ENCODE results near the gene PORCN. TPM values are rescaled to one million over a fixed set of nuclear protein-coding genes. Genes with fewer than 3 reads are reported as not detected.

The PORCN gene
- total RNA-seq, 1 donor from 2014 or later: 30.3 TPM

DNA sequence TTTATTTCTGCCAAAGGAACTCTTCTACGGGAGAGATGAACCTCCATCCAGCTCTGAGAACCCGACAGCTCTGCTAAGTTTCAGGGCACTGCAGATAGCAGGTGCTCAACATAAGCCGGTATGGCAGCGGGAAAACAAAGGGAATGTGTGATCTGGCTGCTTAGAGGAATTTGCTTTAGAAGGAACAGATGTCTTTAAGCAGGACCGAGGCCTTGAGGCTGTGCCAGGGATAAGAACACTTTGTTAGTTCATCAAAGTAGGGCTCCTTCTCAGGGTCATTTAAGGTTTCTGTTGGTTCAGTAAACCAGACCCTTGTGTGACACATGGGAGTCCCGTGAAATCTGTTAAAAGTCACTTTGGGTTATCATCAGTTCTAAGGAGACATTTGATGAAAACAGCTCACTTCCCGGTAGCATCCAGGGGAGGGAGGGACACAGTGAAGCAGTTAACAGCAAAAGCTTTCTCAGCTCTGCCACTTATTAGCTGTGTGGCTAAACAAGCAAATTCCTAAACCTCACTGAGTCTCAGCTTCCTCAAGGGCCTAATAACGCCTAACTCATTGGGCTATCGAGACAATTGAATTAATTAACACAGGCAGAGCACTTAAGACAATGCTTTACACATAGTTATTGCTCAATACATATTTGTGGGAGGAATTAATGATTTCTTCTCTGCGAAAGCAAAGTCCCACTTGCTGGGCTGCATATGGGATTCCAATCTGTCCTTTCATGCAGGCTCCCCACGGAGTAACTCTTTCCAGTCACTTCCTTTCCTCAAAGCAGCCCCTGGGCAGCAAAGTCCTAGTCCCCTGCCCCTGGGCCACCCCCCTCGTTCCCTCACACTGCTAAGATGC is 35.7 kb upstream of the PORCN start:
- H3K27ac ChIP-seq (ENCODE audit: low read depth, low read length): peak overlapping the region; percentile 33
- DNase-seq (ENCODE audit: low read depth) (no peak), FAIRE-seq (peak; percentile 60)
- peaks cover 15% of the 10 kb centered on the region for H4K20me1 ChIP-seq (ENCODE audit: insufficient read depth, low read length)
- peaks cover 17% of the 10 kb centered on the region for H3K4me1 Mint-ChIP-seq (ENCODE audit: low read depth, unreplicated experiment)
- no peaks in the 10 kb centered on the region for H3K36me3 Mint-ChIP-seq (ENCODE audit: low read depth, unreplicated experiment)
- peak overlapping the region; percentile 15 for H3K4me2 ChIP-seq (ENCODE audit: low read length)
- H3K9me3 Mint-ChIP-seq (ENCODE audit: unreplicated experiment): peaks cover 2% of the 10 kb centered on the region
- peak overlapping the region; percentile 83 for H3K27ac Mint-ChIP-seq (ENCODE audit: unreplicated experiment)
- TF ChIP-seq EZH2 (IDR thresholded peaks at IDR 0.05; ENCODE audit: insufficient read depth, low read length): no peak
- TF ChIP-seq, protein P1, sequence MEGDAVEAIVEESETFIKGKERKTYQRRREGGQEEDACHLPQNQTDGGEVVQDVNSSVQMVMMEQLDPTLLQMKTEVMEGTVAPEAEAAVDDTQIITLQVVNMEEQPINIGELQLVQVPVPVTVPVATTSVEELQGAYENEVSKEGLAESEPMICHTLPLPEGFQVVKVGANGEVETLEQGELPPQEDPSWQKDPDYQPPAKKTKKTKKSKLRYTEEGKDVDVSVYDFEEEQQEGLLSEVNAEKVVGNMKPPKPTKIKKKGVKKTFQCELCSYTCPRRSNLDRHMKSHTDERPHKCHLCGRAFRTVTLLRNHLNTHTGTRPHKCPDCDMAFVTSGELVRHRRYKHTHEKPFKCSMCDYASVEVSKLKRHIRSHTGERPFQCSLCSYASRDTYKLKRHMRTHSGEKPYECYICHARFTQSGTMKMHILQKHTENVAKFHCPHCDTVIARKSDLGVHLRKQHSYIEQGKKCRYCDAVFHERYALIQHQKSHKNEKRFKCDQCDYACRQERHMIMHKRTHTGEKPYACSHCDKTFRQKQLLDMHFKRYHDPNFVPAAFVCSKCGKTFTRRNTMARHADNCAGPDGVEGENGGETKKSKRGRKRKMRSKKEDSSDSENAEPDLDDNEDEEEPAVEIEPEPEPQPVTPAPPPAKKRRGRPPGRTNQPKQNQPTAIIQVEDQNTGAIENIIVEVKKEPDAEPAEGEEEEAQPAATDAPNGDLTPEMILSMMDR (IDR thresholded peaks at IDR 0.05; ENCODE audit: insufficient read depth, low read depth, low read length): no peak
- peak overlapping the region; percentile 23 for H3K9ac ChIP-seq (ENCODE audit: low read length)
- H3K79me2 ChIP-seq (ENCODE audit: insufficient read depth, low read length): peaks cover 35% of the 10 kb centered on the region
- H3K36me3 ChIP-seq (ENCODE audit: insufficient read depth, low read length): no peaks in the 10 kb centered on the region
- no peak overlapping the region for H3K4me3 Mint-ChIP-seq (ENCODE audit: unreplicated experiment)
- H3K27me3 Mint-ChIP-seq (ENCODE audit: low read depth, unreplicated experiment): no peaks in the 10 kb centered on the region
- H2AFZ ChIP-seq (ENCODE audit: low read depth, low read length): no peak overlapping the region
- no peak overlapping the region for H3K4me3 ChIP-seq (ENCODE audit: insufficient read depth, low read depth, low read length)
- no peaks in the 10 kb centered on the region for H3K27me3 ChIP-seq (ENCODE audit: insufficient read depth, low read length)
- H3K9me3 ChIP-seq (ENCODE audit: insufficient read depth, low read depth, low read length): no peaks in the 10 kb centered on the region
- peaks cover 10% of the 10 kb centered on the region for H3K4me1 ChIP-seq (ENCODE audit: insufficient read depth, low read length)

DNA sequence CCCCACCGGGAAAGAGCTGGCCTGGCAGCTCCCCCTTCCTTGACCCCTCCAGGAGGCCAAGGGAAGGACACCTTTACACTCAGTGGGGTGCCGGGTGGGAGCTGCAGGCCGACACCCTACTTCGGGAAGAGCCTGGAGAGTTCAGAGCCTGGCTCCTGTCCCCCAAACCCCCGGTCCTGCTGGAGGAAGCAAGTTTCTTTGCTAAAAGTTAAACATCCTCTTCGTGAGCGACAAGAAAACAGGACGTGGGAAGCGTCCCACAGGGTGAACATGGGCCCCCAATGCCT is 35.1 kb upstream of the PORCN start:
- peaks cover 40% of the 10 kb centered on the region for H3K79me2 ChIP-seq (ENCODE audit: insufficient read depth, low read length)
- Mint-ChIP-seq H3K27me3 (ENCODE audit: low read depth, unreplicated experiment) (no peaks in the 10 kb centered on the region), H3K9me3 (ENCODE audit: unreplicated experiment) (peaks cover 2% of the 10 kb centered on the region), H3K27ac (ENCODE audit: unreplicated experiment) (peak overlapping the region; percentile 83), H3K36me3 (ENCODE audit: low read depth, unreplicated experiment) (no peaks in the 10 kb centered on the region), H3K4me3 (ENCODE audit: unreplicated experiment) (no peak overlapping the region), H3K4me1 (ENCODE audit: low read depth, unreplicated experiment) (peaks cover 17% of the 10 kb centered on the region)
- H3K4me3 ChIP-seq (ENCODE audit: insufficient read depth, low read depth, low read length): no peak overlapping the region
- no peaks in the 10 kb centered on the region for H3K9me3 ChIP-seq (ENCODE audit: insufficient read depth, low read depth, low read length)
- no peaks in the 10 kb centered on the region for H3K27me3 ChIP-seq (ENCODE audit: insufficient read depth, low read length)
- H3K27ac ChIP-seq (ENCODE audit: low read depth, low read length): peak overlapping the region; percentile 33
- H2AFZ ChIP-seq (ENCODE audit: low read depth, low read length): peak overlapping the region; percentile 41
- H3K9ac ChIP-seq (ENCODE audit: low read length): peak overlapping the region; percentile 23
- TF ChIP-seq EZH2 (IDR thresholded peaks at IDR 0.05; ENCODE audit: insufficient read depth, low read length): no peak
- TF ChIP-seq, protein P1 (IDR thresholded peaks at IDR 0.05; ENCODE audit: insufficient read depth, low read depth, low read length): no peak
- peaks cover 21% of the 10 kb centered on the region for H4K20me1 ChIP-seq (ENCODE audit: insufficient read depth, low read length)
- FAIRE-seq (no peak), DNase-seq (ENCODE audit: low read depth) (no peak)
- H3K36me3 ChIP-seq (ENCODE audit: insufficient read depth, low read length): no peaks in the 10 kb centered on the region
- peaks cover 10% of the 10 kb centered on the region for H3K4me1 ChIP-seq (ENCODE audit: insufficient read depth, low read length)
- no peak overlapping the region for H3K4me2 ChIP-seq (ENCODE audit: low read length)

DNA sequence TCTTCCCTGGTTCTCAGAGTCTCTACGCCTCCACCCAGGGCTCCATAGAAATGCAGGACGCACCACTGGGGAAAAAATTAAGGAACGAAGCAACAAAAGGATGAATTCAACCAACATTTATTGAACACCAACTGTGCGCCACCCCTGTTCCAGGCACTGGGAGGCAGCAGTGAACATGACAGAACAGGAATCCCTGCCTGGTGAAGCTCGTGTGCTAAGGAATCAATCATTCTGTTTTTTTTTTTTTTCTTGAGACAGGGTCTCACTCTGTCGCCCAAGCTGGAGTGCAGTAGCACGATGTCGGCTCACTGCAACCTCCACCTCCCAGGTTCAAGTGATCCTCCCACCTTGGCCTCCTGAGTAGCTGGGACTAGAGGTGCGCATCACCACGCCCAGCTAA is 34.7 kb upstream of the PORCN start:
- Histone ChIP-seq H3K27ac (ENCODE audit: low read depth, low read length) (peak overlapping the region; percentile 33), H3K27me3 (ENCODE audit: insufficient read depth, low read length) (no peaks in the 10 kb centered on the region), H3K9ac (ENCODE audit: low read length) (peak overlapping the region; percentile 23), H3K79me2 (ENCODE audit: insufficient read depth, low read length) (peaks cover 45% of the 10 kb centered on the region), H4K20me1 (ENCODE audit: insufficient read depth, low read length) (peaks cover 21% of the 10 kb centered on the region), H2AFZ (ENCODE audit: low read depth, low read length) (peak overlapping the region; percentile 41), H3K4me2 (ENCODE audit: low read length) (no peak overlapping the region), H3K36me3 (ENCODE audit: insufficient read depth, low read length) (peaks cover under 1% of the 10 kb centered on the region), H3K4me3 (ENCODE audit: insufficient read depth, low read depth, low read length) (no peak overlapping the region), H3K4me1 (ENCODE audit: insufficient read depth, low read length) (peaks cover 10% of the 10 kb centered on the region), H3K9me3 (ENCODE audit: insufficient read depth, low read depth, low read length) (no peaks in the 10 kb centered on the region)
- peaks cover 2% of the 10 kb centered on the region for H3K9me3 Mint-ChIP-seq (ENCODE audit: unreplicated experiment)
- H3K36me3 Mint-ChIP-seq (ENCODE audit: low read depth, unreplicated experiment): no peaks in the 10 kb centered on the region
- H3K4me1 Mint-ChIP-seq (ENCODE audit: low read depth, unreplicated experiment): peaks cover 17% of the 10 kb centered on the region
- TF ChIP-seq EZH2 (IDR thresholded peaks at IDR 0.05; ENCODE audit: insufficient read depth, low read length): no peak
- TF ChIP-seq, protein P1 (IDR thresholded peaks at IDR 0.05; ENCODE audit: insufficient read depth, low read depth, low read length): peak; percentile 9
- DNase-seq (ENCODE audit: low read depth) (no peak), FAIRE-seq (peak; percentile 13)
- no peak overlapping the region for H3K4me3 Mint-ChIP-seq (ENCODE audit: unreplicated experiment)
- H3K27ac Mint-ChIP-seq (ENCODE audit: unreplicated experiment): peak overlapping the region; percentile 12
- H3K27me3 Mint-ChIP-seq (ENCODE audit: low read depth, unreplicated experiment): no peaks in the 10 kb centered on the region
